HG02870 (cell line): ENCODE results near the gene MDGA2.

ENCODE experiments used
- ATAC-seq: cut with Tn5 transposase; IDR thresholded peaks from one replicate; pipeline ENCODE4 v1.9.1; 2021; ENCODE audit warnings: mild to moderate bottlenecking, moderate library complexity; ENCODE audit not compliant: unreplicated experiment

MDGA2 gene

GRCh38 chr14:47675466-47676314 lies at the start of gene MDGA2:
Gene MDGA2, minus strand, starts transcription at chr14:47675605.
- no peak for ATAC-seq

DNA sequence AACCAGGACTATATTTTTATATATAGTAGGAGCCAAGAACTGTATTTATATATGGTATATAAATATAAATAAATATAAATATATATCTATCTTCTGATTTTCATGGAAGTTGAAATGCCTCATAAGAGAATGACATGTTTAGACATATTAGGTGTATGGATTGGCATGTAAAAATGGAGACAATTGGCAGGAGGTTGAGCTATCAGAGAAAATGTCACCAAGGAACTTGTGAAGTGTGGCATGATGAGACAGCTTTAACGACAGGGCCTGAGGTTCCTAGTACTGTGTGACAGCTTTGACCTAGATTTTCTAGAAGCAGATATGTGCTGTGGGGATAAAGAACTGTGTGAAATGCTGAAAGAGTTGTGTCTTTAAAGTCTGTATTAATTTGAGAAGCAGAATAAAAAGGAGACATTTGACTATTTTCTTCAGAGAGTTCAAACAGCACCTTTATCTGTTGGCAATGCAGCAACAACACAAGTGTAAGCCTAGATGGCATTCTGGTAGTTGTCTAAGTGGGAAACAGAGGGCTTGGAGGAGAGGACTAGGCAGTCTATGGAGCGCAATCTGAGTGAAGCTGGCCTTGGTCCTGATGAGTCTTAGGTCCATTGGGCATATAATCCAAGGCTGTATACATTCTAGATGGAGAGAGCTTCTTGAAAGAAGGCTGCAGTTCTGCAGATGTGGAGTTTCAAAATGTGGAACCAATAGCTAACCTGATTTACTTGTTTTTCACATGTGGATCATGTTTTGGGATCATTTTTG lies 47.7 kb upstream of the MDGA2 start:
- ATAC-seq, result no peak

- ATAC-seq, result no peak
These were observed 44.9 kb upstream of the MDGA2 start for GRCh38 chr14:47720281-47720680.

- ATAC-seq, result no peak
These were observed 39.9 kb upstream of the MDGA2 start for GRCh38 chr14:47715330-47715729.

DNA sequence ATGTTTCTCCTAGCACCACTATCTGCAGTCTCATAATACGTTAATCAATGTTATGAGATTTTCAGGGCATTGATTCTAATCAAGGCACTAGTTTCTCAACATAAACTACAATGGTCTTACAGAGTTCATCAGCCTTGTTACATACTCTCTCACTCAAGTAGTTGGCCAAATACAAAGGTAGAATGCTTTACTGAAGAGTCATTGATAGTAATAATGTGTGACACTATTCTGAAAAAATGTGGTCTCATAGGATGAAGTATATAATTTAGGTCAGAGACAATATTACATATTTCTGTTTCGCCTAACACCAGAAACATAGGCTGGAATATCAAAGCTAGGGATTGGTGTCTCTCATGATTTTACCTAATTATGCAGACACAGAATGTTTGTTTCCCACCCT lies 35.2 kb upstream of the MDGA2 start:
- no peak for ATAC-seq

DNA sequence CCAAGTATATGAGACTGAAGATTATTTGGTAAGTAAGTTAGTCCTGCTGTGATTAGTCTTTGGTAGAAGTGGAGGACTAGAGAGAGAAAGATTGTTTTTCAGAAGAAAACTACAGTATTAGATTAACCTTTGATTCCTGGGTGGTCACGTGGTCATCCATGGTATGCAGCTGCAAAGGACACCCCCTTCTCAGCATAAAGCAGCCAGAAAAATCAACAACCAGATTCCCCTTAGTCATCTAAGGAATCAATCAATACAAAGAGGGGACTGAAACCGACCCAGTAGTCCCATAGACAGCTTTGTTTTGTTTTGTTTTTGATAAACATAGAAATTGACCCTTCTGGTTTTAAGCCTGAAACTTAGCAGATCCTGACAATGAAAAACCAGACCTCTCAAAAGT lies 30.3 kb upstream of the MDGA2 start:
- no peak for ATAC-seq

GRCh38 chr14:47691829-47692228 lies 16.4 kb upstream of the MDGA2 start:
- ATAC-seq, result no peak

DNA sequence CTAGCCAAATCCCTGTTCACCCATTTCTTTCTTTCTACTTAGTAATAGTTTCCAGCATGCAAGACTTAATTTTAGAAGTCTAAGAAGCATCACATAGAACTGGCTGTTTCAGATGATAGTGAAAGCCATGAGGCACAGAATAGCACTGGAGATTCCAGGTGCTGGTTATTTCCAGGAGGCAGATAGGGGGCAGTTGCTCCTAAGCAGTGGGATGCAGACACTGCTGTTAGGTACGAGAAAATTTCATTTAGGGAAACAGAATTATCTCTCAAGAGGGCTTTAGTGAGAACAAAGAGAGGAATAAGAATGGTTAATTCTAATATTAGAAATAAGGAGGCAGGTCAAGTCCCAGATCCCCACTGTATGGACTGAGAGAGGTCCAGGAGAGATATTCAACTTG lies 3.6 kb upstream of the MDGA2 start:
- ATAC-seq, result no peak

DNA sequence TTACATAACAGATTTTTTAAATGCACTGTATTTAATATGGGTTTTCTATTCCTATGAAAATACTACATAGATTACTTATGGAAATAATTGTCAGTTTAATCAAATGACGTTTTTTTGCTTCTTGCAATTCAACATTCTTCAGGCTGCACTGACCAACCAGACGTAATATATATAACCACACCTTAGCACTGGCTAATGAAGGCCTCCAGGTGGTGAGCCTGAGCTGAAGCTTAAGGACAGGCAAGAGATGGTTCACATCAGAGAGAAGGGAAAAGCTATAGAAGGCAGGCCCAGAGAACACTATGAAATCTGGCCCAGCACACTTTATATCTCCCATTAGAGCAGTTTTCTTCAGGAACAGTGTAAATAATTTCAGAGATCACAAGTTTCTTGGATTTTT lies 2.8 kb upstream of the MDGA2 start:
- no peak for ATAC-seq

GRCh38 chr14:47676315-47676617 lies 861 bp upstream of the MDGA2 start:
- ATAC-seq, result no peak

DNA sequence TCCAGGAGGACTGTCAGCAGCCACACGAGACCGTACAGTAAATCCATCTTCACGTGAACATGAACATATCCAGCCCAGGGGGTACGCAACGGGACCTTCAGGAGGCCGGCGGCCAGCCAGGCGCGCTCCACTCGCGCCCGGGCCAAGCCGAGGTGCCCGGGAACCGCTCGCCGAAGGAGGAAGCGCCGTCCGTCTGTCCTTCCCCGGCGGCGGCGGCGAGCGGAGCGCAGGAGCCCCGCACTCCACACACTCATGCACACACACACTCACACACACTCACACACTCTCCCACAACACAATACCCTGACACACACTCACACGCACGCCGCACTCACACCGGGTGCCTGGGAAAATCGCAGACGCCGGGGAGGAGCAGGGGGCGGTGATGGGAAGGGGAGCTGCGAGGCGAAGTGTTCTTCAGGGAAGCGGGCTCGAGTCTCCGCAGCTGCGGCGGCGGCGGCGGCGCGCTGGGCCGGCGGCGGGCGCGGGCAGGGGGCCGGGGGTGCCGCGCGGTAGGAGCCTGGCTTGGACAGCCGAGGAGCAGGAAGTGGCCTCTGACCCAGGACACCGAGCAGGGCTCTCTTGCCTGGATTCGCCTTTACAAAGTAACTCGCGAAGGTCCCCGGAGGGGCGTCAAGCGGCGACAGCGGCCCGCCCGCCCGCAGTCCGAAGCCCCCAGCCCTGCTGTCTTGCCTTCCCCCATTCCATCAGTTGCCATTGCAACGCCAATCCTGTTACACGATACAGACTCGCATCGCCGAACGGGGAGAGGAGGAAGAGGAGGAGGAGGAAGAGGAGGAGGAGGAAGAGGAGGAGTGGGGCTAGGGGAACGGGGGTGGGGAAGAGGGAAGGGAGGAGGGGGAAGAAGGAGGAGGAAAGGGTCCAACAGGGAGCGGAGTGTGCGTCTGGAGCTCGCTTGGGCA lies 601 bp downstream of the MDGA2 start:
- ATAC-seq, result no peak

DNA sequence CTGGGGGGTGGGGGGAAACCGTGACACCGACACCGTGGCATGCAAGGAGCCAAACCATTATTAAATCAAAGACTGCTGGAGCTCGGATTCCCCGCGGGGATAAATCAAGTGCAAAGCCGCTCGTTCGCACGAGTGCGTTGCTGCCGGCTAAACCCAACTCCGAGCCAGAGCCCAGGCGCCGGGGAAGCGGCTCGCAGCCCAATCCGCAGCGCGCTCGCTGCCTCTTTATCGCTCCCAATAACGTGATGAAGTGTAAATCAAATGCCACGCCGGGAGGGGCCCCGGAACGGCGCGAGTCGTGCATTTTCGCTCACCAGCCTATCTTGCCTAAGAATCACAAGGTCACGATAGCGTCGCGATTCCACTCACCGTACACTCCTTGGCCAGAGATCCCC lies 1.3 kb downstream of the MDGA2 start:
- ATAC-seq, result no peak

DNA sequence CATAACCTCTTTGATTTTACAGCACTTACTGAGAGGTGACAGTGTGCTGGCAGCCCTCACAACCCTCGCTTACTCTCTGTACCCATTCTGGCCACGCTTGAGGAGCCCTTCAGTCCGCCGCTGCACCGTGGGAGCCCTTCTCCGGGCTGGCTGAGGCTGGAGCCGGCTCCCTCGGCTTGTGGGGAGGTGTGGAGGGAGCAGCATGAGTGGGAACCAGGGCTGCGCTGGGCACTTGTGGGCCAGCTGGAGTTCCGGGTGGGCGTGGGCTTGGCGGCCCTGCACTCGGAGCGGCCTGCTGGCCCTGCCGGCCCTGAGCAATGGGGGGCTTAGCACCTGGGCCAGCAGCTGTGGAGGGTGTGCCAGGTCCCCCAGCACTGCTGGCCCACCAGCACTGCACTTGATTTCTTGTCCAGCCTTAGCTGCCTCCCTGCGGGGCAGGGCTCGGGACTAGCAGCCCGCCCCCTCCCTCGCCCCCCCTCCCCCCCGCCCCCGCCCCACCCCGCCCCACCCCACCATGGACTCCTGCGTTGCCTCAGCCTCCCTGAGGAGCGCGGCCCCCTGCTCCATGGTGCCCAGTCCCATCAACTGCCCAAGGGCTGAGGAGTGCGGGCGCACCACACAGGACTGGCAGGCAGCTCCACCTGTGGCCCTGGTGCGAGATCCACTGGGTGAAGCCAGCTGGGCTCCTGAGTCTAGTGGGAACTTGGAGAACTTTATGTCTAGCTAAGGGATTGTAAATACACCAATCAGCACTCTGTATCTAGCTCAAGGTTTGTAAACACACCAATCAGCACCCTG lies 9.9 kb downstream of the MDGA2 start:
- no peak for ATAC-seq

- no peak for ATAC-seq
These were observed 12.9 kb downstream of the MDGA2 start for GRCh38 chr14:47662466-47662865.

DNA sequence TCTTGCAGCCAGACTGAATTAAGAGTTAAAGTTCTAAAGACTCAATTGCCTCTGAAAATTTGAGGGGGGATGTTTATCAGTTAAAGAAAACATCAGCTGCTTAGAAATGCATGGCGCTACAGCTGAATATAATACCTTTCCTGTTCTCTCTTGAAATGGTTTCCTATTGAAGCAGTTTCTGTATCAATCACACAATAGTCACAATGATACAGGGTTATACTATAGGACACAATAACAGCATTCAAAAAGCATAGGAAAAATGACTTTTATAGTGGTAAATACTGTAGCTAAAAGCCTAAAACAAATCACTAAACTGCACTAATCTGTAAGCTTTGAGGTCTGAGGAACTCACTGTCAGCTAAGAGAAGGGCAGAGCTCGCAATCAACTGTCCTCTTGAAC lies 15.2 kb downstream of the MDGA2 start:
- no peak for ATAC-seq

DNA sequence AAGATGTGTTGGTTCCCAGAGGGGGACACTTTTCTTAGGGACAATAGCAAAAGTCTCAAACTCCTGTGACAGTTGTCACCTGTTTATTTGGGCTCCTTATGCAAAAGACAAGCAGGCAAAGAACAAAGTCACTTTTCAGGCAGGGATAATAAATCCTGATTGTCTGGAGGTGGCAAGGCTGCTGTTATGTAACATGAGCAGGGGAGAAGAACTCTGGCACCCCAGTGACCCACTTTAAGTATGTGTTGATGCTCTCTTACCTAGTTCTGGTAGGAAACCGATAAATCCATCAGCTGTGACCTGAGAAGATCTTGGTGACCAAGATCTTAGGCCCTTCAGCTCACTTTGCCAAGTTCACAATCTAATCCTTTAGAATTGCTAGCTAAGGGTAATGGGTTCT lies 17.4 kb downstream of the MDGA2 start:
- no peak for ATAC-seq

GRCh38 chr14:47657143-47657542 lies 18.3 kb downstream of the MDGA2 start:
- ATAC-seq, result no peak

GRCh38 chr14:47651337-47651736 lies 24.1 kb downstream of the MDGA2 start:
- no peak for ATAC-seq

- ATAC-seq, result no peak
These were observed 37.7 kb downstream of the MDGA2 start for GRCh38 chr14:47637753-47638152.

DNA sequence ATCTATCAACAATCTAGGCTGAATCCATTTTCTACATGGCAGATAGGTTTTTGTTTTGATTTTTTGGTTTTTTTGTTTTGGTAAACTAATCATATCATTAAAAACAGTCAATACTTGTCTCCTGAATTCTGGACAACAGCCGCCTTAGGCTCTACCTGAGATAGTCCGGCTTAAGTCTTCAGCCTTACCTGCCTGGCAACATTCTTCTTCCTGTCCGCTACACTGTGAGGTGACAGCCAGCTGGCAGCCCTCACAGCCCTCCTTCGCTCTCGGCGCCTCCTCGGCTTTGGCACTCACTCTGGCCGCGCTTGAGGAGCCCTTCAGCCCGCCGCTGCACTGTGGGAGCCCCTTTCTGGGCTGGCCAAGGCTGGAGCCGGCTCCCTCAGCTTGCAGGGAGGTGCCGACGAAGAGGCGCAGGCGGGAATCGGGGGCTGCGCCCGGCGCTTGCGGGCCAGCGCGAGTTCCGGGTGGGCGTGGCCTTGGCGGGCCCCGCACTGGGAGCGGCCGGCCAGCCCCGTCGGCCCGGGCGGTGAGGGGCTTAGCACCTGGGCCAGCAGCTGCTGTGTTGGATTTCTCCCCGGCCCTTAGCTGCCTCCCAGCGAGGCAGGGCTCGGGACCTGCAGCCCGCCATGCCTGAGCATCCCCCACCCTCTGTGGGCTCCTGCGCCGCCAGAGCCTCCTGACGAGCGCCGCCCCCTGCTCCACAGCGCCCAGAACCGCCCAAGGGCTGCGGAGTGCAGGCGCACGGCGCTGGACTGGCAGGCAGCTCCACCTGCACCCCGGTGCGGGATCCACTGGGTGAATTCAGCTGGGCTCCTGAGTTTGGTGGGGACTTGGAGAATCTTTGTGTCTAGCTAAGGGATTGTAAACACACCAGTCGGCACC lies 49.0 kb downstream of the MDGA2 start:
- ATAC-seq, result no peak
